GM21390 (cell line): ENCODE data around the gene TENT4B.
"Not testable (repeated sequence)": the region's sequence is repeated elsewhere in the genome, so short reads cannot be mapped to it uniquely, and the experiment has no call there.

Source experiments
- ATAC-seq: cut with Tn5 transposase; IDR thresholded peaks from one replicate; pipeline ENCODE4 v1.9.1; 2021; ENCODE audit not compliant: unreplicated experiment

The TENT4B gene

GRCh38 chr16:50153596-50154419, 702 bp downstream of the TENT4B start:
- ATAC-seq, result peak; percentile 21

GRCh38 chr16:50154420-50154950, 1.4 kb downstream of the TENT4B start:
- no peak for ATAC-seq

- no peak for ATAC-seq
Measured at GRCh38 chr16:50155925-50156324, 2.8 kb downstream of the TENT4B start.

GRCh38 chr16:50156590-50156989, 3.5 kb downstream of the TENT4B start:
- no peak for ATAC-seq

- no peak for ATAC-seq
Measured at GRCh38 chr16:50160495-50161164, 7.5 kb downstream of the TENT4B start.

- no peak for ATAC-seq
Measured at GRCh38 chr16:50161950-50162349, 8.8 kb downstream of the TENT4B start.

- ATAC-seq, result no peak
Measured at GRCh38 chr16:50165473-50165872, 12.4 kb downstream of the TENT4B start.

GRCh38 chr16:50166511-50167500, 13.7 kb downstream of the TENT4B start:
- no peak for ATAC-seq

GRCh38 chr16:50167556-50167955, 14.4 kb downstream of the TENT4B start:
- no peak for ATAC-seq

GRCh38 chr16:50169555-50170096, 16.5 kb downstream of the TENT4B start:
- no peak for ATAC-seq

- ATAC-seq, result not testable (repeated sequence)
Measured at GRCh38 chr16:50171773-50172172, 18.7 kb downstream of the TENT4B start.

- ATAC-seq, result no peak
Measured at GRCh38 chr16:50172195-50172922, 19.3 kb downstream of the TENT4B start.

- ATAC-seq, result no peak
Measured at GRCh38 chr16:50173316-50173715, 20.2 kb downstream of the TENT4B start.

GRCh38 chr16:50178491-50178941, 25.4 kb downstream of the TENT4B start:
- ATAC-seq, result no peak

GRCh38 chr16:50182441-50182840, 29.3 kb downstream of the TENT4B start:
- ATAC-seq, result no peak

GRCh38 chr16:50183316-50183715, 30.2 kb downstream of the TENT4B start:
- ATAC-seq, result no peak

- no peak for ATAC-seq
Measured at GRCh38 chr16:50185005-50185505, 31.9 kb downstream of the TENT4B start.

GRCh38 chr16:50188619-50189136, 35.6 kb downstream of the TENT4B start:
- ATAC-seq, result no peak

- no peak for ATAC-seq
Measured at GRCh38 chr16:50190292-50190691, 37.2 kb downstream of the TENT4B start.
